WTC11 (cell line): ENCODE measurements around the gene CTBP1. TPM values are rescaled to one million over a fixed set of nuclear protein-coding genes. Genes with fewer than 3 reads are reported as not detected.

Source experiments
- ATAC-seq: fragments of 200-7000 bp; cut with Tn5 transposase; 2 replicates; pipeline ENCODE4 v1.10.0; 2021; ENCODE audit warnings: mild to moderate bottlenecking, moderate library complexity
- CTCF ChIA-PET: fragments of 300-600 bp; sonication (Branson Sonifier 250); formaldehyde crosslinking; loops from one replicate; lab custom pipeline; 2021; ENCODE audit warnings: antibody characterized with exemption; lab: Charles Lee
- POLR2A ChIA-PET: fragments of 350-600 bp; sonication (Branson Sonifier 250); formaldehyde crosslinking; loops from one replicate; lab custom pipeline; 2021; ENCODE audit warnings: antibody characterized with exemption; lab: Charles Lee
- DNase-seq: peaks from one replicate; pipeline ENCODE4 v3.0.0; 2021; ENCODE audit warnings: low spot score
- H3K27ac Mint-ChIP-seq: 2 replicates; pipeline ENCODE4 v1.8.0; 2021; ENCODE audit warnings: mixed read lengths
- H3K27me3 Mint-ChIP-seq: 2 replicates; pipeline ENCODE4 v1.8.0; 2021; ENCODE audit warnings: low read depth, mild to moderate bottlenecking, moderate library complexity, mixed read lengths
- H3K36me3 Mint-ChIP-seq: 2 replicates; pipeline ENCODE4 v1.8.0; 2021; ENCODE audit warnings: mixed read lengths
- H3K4me1 Mint-ChIP-seq: 2 replicates; pipeline ENCODE4 v1.8.0; 2022; ENCODE audit warnings: mixed read lengths
- H3K4me3 Mint-ChIP-seq: 2 replicates; pipeline ENCODE4 v1.8.0; 2021; ENCODE audit warnings: mild to moderate bottlenecking, moderate library complexity, mixed read lengths
- H3K9me3 Mint-ChIP-seq: 2 replicates; pipeline ENCODE4 v1.8.0; 2021; ENCODE audit warnings: mixed read lengths
- CREB1 ChIP-seq: sonication (generic); formaldehyde crosslinking; IDR thresholded peaks from 2 replicates; pipeline ENCODE4 v1.8.0; 2023; ENCODE audit warnings: mild to moderate bottlenecking, missing genetic modification reagents
- HMGA2 ChIP-seq: fragments of 250-450 bp; sonication (Bioruptor Pico); IDR thresholded peaks from 2 replicates; pipeline ENCODE4 v1.4.0; 2021; ENCODE audit warnings: mild to moderate bottlenecking, moderate library complexity
- KAT7 ChIP-seq: sonication (generic); formaldehyde crosslinking; IDR thresholded peaks from 2 replicates; pipeline ENCODE4 v1.8.1; 2023; ENCODE audit warnings: missing genetic modification reagents, mild to moderate bottlenecking, borderline replicate concordance
- NFYB ChIP-seq: sonication (generic); formaldehyde crosslinking; conservative IDR thresholded peaks from 2 replicates; pipeline ENCODE4 v1.8.0; 2022; ENCODE audit warnings: low read depth, missing genetic modification reagents
- NR1H2 ChIP-seq: sonication (generic); formaldehyde crosslinking; IDR thresholded peaks from 2 replicates; pipeline ENCODE4 v1.9.0; 2021; ENCODE audit warnings: mild to moderate bottlenecking, moderate library complexity, missing genetic modification reagents
- NR2C2 ChIP-seq: sonication (generic); formaldehyde crosslinking; IDR thresholded peaks from 2 replicates; pipeline ENCODE4 v1.8.0; 2022; ENCODE audit warnings: mild to moderate bottlenecking, missing genetic modification reagents
- TCF7 ChIP-seq: sonication (generic); formaldehyde crosslinking; IDR thresholded peaks from 2 replicates; pipeline ENCODE4 v1.8.0; 2022; ENCODE audit warnings: mild to moderate bottlenecking, low read depth, missing genetic modification reagents, moderate library complexity
- TEAD4 ChIP-seq: sonication (generic); formaldehyde crosslinking; IDR thresholded peaks from 2 replicates; pipeline ENCODE4 v1.8.0; 2022; ENCODE audit warnings: mild to moderate bottlenecking, missing genetic modification reagents
- TP53 ChIP-seq: sonication (generic); formaldehyde crosslinking; IDR thresholded peaks from 2 replicates; pipeline ENCODE4 v1.8.1; 2023; ENCODE audit warnings: mild to moderate bottlenecking, missing genetic modification reagents
- ZNF121 ChIP-seq: sonication (generic); formaldehyde crosslinking; IDR thresholded peaks from 2 replicates; pipeline ENCODE4 v1.8.0; 2023; ENCODE audit warnings: missing genetic modification reagents
- ZNF138 ChIP-seq: sonication (generic); formaldehyde crosslinking; conservative IDR thresholded peaks from 2 replicates; pipeline ENCODE4 v1.8.1; 2022; ENCODE audit warnings: mild to moderate bottlenecking, moderate library complexity, missing genetic modification reagents
- ZNF232 ChIP-seq: sonication (generic); formaldehyde crosslinking; IDR thresholded peaks from 2 replicates; pipeline ENCODE4 v1.8.0; 2022; ENCODE audit warnings: mild to moderate bottlenecking, missing genetic modification reagents
- ZNF317 ChIP-seq: sonication (generic); formaldehyde crosslinking; IDR thresholded peaks from 2 replicates; pipeline ENCODE4 v1.8.1; 2023; ENCODE audit warnings: low read depth, mild to moderate bottlenecking, moderate library complexity, missing genetic modification reagents, borderline replicate concordance
- ZNF396 ChIP-seq: fragments of 250-450 bp; sonication (Bioruptor Pico); IDR thresholded peaks from 2 replicates; pipeline ENCODE4 v1.8.0; 2021; ENCODE audit warnings: mild to moderate bottlenecking, moderate library complexity, borderline replicate concordance
- total RNA-seq: library from RNA; stranded (reverse); gene quantifications from 3 replicates; pipeline ENCODE4 v1.2.3, GENCODE V29; 2021
- TF ChIP-seq, protein P1 (sequence below): fragments of 250-450 bp; sonication (Bioruptor Pico); IDR thresholded peaks from 2 replicates; pipeline ENCODE4 v2.1.2; 2022; ENCODE audit warnings: mild to moderate bottlenecking, moderate library complexity
- TF ChIP-seq, protein P2 (sequence below): sonication (generic); formaldehyde crosslinking; IDR thresholded peaks from 2 replicates; pipeline ENCODE4 v1.8.0; 2022; ENCODE audit warnings: mild to moderate bottlenecking, missing genetic modification reagents
- TF ChIP-seq, protein P3 (sequence below): fragments of 250-450 bp; sonication (Bioruptor Pico); conservative IDR thresholded peaks from 2 replicates; pipeline ENCODE4 v1.9.0; 2021; ENCODE audit warnings: mild to moderate bottlenecking
- TF ChIP-seq, protein P4 (sequence below): sonication (generic); formaldehyde crosslinking; IDR thresholded peaks from 2 replicates; pipeline ENCODE4 v1.8.1; 2022; ENCODE audit warnings: low read depth, mild to moderate bottlenecking, moderate library complexity, missing genetic modification reagents, borderline replicate concordance
- TF ChIP-seq, protein P5 (sequence below): sonication (generic); formaldehyde crosslinking; IDR thresholded peaks from 2 replicates; pipeline ENCODE4 v1.8.1; 2023; ENCODE audit warnings: mild to moderate bottlenecking, missing genetic modification reagents, moderate library complexity
- TF ChIP-seq, protein P6 (sequence below): sonication (generic); formaldehyde crosslinking; IDR thresholded peaks from 2 replicates; pipeline ENCODE4 v1.8.1; 2022; ENCODE audit warnings: mild to moderate bottlenecking, missing genetic modification reagents, moderate library complexity, borderline replicate concordance
- TF ChIP-seq, protein P7 (sequence below): fragments of 250-450 bp; sonication (Bioruptor Pico); IDR thresholded peaks from 2 replicates; pipeline ENCODE4 v1.9.0; 2021; ENCODE audit warnings: mild to moderate bottlenecking
- TF ChIP-seq, protein P8 (sequence below): sonication (generic); formaldehyde crosslinking; IDR thresholded peaks from 2 replicates; pipeline ENCODE4 v1.8.1; 2023; ENCODE audit warnings: mild to moderate bottlenecking, missing genetic modification reagents

The CTBP1 gene
- total RNA-seq, 1 experiment from 2014 or later = 143 TPM

DNA sequence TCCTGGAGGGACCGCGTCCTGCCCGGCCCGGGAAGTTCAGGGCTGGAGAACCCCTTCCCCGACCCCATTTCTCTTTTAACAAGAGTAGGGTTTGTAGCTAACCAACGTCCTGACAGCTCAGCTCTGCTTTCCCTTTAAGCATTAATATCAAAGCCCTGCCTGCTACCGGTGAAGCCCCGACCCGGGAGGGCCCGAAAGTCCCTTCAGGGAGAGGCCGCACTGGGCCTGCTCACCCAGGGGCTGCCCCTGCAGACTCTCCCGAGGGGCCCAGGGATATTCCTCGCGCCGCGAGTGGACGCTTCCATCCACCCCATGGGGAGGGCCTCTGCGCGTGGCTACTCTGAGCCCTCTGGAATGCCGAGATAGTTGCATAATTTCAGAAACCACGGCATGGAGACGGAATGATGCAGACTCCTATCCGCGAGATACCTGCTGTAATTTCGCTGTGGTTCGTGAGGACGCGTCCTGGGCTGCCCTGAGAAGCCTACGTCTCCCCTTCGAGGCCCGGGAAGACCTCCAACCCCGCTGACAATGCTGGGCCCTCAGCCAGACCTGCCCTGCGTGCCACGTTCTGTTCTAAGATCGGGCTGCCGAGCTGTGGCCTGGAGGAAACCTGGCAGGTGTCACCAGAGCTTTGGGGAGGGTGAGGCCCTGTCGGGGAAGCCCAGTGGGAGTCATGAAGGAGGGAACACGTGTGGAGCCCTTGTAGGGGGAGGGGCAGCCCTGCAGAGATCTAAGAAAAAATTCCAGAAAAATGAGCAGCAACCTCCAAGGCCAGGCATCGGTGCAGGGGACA is 999 bp upstream of the CTBP1 start:
- Mint-ChIP-seq H3K9me3 (peaks cover 46% of the 10 kb centered on the region), H3K36me3 (peaks cover 49% of the 10 kb centered on the region), H3K4me1 (peaks cover 16% of the 10 kb centered on the region), H3K27ac (no peak overlapping the region), H3K27me3 (peaks cover 34% of the 10 kb centered on the region), H3K4me3 (peak overlapping the region; percentile 65)
- ChIA-PET POLR2A (interaction anchor here (1.2 kb wide), 1 partner anchor 96 kb away, joined by 4 read pairs; no protein-coding TSS in a partner anchor), CTCF (interaction anchor here (1.1 to 1.2 kb wide), 3 partner anchors 18 to 97 kb away, joined by 3 to 6 read pairs (median 4); partner anchors contain the start of gene UVSSA)
- DNase-seq (peak; percentile 41), ATAC-seq (no peak)
- TF ChIP-seq, protein P1, sequence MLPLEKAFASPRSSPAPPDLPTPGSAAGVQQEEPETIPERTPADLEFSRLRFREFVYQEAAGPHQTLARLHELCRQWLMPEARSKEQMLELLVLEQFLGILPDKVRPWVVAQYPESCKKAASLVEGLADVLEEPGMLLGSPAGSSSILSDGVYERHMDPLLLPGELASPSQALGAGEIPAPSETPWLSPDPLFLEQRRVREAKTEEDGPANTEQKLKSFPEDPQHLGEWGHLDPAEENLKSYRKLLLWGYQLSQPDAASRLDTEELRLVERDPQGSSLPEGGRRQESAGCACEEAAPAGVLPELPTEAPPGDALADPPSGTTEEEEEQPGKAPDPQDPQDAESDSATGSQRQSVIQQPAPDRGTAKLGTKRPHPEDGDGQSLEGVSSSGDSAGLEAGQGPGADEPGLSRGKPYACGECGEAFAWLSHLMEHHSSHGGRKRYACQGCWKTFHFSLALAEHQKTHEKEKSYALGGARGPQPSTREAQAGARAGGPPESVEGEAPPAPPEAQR (CRISPR knock-in tag) = no peak
- TF ChIP-seq CREB1 = 0 out of 2 replicates have a peak, but pooled peaks have one; percentile 31
- TF ChIP-seq, protein P2, sequence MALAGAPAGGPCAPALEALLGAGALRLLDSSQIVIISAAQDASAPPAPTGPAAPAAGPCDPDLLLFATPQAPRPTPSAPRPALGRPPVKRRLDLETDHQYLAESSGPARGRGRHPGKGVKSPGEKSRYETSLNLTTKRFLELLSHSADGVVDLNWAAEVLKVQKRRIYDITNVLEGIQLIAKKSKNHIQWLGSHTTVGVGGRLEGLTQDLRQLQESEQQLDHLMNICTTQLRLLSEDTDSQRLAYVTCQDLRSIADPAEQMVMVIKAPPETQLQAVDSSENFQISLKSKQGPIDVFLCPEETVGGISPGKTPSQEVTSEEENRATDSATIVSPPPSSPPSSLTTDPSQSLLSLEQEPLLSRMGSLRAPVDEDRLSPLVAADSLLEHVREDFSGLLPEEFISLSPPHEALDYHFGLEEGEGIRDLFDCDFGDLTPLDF (CRISPR knock-in tag) = 0 out of 2 replicates have a peak, but pooled peaks have one; percentile 51

DNA sequence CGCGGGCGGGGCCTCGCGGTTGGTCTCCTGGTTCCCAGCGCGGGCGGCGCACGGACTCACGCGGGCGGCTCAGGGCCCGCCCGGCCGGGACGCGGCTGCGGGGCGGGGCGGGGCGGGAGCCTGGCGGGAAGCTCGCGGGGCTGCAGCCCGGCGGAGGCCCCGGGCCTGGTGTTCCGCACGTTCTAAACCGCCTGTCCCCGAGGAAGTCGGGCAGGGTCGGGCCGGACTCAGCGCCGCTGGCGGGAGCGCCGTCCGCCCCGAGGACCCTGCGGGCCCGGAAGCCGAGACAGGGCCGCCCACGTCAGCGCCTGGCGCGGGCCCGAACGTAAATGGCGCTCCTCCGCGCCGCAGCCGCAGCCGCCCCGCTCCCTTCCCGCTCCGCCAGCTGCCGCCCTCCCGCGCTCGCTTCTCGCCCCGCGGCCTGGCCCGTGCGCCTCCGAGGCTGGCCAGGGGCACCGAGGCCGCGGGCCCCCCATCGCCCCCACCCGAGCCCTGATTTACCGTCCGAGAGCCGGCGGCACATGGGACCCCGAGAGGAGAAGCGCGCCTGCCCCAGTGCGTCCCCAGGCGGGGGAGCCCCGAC is 309 bp upstream of the CTBP1 start:
- DNase-seq (peak; percentile 68), ATAC-seq (peak; percentile 66)
- peak overlapping the region; percentile 65 for H3K4me3 Mint-ChIP-seq
- peaks cover 27% of the 10 kb centered on the region for H3K27me3 Mint-ChIP-seq
- H3K9me3 Mint-ChIP-seq = peaks cover 39% of the 10 kb centered on the region
- H3K4me1 Mint-ChIP-seq = peaks cover 16% of the 10 kb centered on the region
- ChIA-PET POLR2A (interaction anchor here (1.2 kb wide), 1 partner anchor 97 kb away, joined by 4 read pairs; no protein-coding TSS in a partner anchor), CTCF (interaction anchor here (1.1 kb wide), 1 partner anchor 60 kb away, joined by 3 read pairs; no protein-coding TSS in a partner anchor)
- H3K27ac Mint-ChIP-seq = no peak overlapping the region
- H3K36me3 Mint-ChIP-seq = peaks cover 42% of the 10 kb centered on the region
- TF ChIP-seq, protein P3, sequence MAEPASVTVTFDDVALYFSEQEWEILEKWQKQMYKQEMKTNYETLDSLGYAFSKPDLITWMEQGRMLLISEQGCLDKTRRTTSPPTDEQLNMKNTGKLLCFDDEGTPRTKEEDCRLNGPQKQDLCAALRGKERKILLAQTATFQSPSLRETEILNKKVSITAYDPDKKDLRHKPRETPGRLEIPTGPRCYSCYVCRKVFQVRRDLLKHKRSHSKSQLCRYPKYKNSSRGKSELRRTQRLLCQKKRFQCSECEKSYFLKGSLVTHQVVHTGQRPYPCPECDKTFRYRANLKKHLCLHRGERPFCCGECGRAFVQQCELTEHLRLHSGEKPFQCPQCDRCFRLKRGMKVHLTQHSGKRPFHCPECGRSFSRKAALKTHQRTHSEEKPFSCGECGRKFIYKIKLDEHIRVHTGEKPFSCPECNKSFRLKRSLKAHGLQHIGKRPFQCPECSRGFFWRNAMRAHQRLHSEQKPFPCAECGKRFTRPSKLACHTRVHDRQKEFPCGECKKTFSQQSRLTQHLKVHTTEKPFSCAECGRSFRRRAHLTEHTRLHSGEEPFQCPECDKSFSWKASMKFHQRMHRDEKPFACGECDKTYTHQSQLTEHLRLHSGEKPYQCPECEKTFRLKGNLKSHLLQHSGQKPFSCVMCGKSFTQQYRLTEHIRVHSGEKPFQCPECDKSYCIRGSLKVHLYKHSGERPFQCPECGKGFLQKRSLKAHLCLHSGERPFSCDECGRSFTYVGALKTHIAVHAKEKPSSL (CRISPR knock-in tag) = no peak
- TF ChIP-seq HMGA2 (CRISPR knock-in tag) (no peak), NFYB (CRISPR knock-in tag) (peak; percentile 33), TEAD4 (CRISPR knock-in tag) (peak; percentile 52; the same call in 1 of the 2 replicates), ZNF138 (no peak), ZNF121 (no peak), TCF7 (no peak), ZNF232 (CRISPR knock-in tag) (no peak), ZNF396 (no peak), TP53 (CRISPR knock-in tag) (peak; percentile 40), NR2C2 (CRISPR knock-in tag) (no peak), NR1H2 (CRISPR knock-in tag) (no peak), ZNF317 (0 out of 2 replicates have a peak, but pooled peaks have one; percentile 38), KAT7 (no peak)
- TF ChIP-seq, protein P4, sequence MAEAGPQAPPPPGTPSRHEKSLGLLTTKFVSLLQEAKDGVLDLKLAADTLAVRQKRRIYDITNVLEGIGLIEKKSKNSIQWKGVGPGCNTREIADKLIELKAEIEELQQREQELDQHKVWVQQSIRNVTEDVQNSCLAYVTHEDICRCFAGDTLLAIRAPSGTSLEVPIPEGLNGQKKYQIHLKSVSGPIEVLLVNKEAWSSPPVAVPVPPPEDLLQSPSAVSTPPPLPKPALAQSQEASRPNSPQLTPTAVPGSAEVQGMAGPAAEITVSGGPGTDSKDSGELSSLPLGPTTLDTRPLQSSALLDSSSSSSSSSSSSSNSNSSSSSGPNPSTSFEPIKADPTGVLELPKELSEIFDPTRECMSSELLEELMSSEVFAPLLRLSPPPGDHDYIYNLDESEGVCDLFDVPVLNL (CRISPR knock-in tag) = no peak
- TF ChIP-seq, protein P5, sequence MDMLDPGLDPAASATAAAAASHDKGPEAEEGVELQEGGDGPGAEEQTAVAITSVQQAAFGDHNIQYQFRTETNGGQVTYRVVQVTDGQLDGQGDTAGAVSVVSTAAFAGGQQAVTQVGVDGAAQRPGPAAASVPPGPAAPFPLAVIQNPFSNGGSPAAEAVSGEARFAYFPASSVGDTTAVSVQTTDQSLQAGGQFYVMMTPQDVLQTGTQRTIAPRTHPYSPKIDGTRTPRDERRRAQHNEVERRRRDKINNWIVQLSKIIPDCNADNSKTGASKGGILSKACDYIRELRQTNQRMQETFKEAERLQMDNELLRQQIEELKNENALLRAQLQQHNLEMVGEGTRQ (CRISPR knock-in tag) = peak; percentile 31; the same call in 1 of the 2 replicates
- TF ChIP-seq, protein P6, sequence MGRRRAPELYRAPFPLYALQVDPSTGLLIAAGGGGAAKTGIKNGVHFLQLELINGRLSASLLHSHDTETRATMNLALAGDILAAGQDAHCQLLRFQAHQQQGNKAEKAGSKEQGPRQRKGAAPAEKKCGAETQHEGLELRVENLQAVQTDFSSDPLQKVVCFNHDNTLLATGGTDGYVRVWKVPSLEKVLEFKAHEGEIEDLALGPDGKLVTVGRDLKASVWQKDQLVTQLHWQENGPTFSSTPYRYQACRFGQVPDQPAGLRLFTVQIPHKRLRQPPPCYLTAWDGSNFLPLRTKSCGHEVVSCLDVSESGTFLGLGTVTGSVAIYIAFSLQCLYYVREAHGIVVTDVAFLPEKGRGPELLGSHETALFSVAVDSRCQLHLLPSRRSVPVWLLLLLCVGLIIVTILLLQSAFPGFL (CRISPR knock-in tag) = no peak
- TF ChIP-seq, protein P7, sequence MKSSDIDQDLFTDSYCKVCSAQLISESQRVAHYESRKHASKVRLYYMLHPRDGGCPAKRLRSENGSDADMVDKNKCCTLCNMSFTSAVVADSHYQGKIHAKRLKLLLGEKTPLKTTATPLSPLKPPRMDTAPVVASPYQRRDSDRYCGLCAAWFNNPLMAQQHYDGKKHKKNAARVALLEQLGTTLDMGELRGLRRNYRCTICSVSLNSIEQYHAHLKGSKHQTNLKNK (CRISPR knock-in tag) = no peak
- TF ChIP-seq, protein P8, sequence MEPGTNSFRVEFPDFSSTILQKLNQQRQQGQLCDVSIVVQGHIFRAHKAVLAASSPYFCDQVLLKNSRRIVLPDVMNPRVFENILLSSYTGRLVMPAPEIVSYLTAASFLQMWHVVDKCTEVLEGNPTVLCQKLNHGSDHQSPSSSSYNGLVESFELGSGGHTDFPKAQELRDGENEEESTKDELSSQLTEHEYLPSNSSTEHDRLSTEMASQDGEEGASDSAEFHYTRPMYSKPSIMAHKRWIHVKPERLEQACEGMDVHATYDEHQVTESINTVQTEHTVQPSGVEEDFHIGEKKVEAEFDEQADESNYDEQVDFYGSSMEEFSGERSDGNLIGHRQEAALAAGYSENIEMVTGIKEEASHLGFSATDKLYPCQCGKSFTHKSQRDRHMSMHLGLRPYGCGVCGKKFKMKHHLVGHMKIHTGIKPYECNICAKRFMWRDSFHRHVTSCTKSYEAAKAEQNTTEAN (CRISPR knock-in tag) = no peak
